ENCODE results near the gene FKBP4. TPM values are rescaled to one million over a fixed set of nuclear protein-coding genes. Genes with fewer than 3 reads are reported as not detected.
"Not testable (repeated sequence)": the region's sequence is repeated elsewhere in the genome, so short reads cannot be mapped to it uniquely, and the experiment has no call there.

FKBP4 gene
- total RNA-seq, 1 donor from 2014 or later, result 68.7 TPM

GRCh38 chr12:2768224-2768961 lies 26.4 kb upstream of the FKBP4 start:
- DNase-seq (ENCODE audit: low read depth), result no peak
- TF ChIP-seq CTCF (IDR thresholded peaks at IDR 0.05; ENCODE audit: insufficient read depth, low read depth, low read length) (no peak), EZH2 (IDR thresholded peaks at IDR 0.05; ENCODE audit: insufficient read depth, low read length) (no peak)
- Histone ChIP-seq H3K27ac (ENCODE audit: low read depth, low read length) (no peak overlapping the region), H3K9ac (ENCODE audit: low read length) (no peak overlapping the region), H3K4me2 (ENCODE audit: low read length) (no peak overlapping the region), H3K9me3 (ENCODE audit: insufficient read depth, low read depth, low read length) (no peaks in the 10 kb centered on the region), H3K36me3 (ENCODE audit: insufficient read depth, low read length) (no peaks in the 10 kb centered on the region), H3K79me2 (ENCODE audit: insufficient read depth, low read length) (no peaks in the 10 kb centered on the region), H3K4me1 (ENCODE audit: insufficient read depth, low read length) (no peaks in the 10 kb centered on the region), H3K4me3 (ENCODE audit: insufficient read depth, low read depth, low read length) (no peak overlapping the region), H4K20me1 (ENCODE audit: insufficient read depth, low read length) (no peaks in the 10 kb centered on the region), H2AFZ (ENCODE audit: low read depth, low read length) (no peak overlapping the region), H3K27me3 (ENCODE audit: insufficient read depth, low read length) (peaks cover 17% of the 10 kb centered on the region)
- FAIRE-seq, result no peak
- Mint-ChIP-seq H3K9me3 (ENCODE audit: unreplicated experiment) (peaks cover 7% of the 10 kb centered on the region), H3K27me3 (ENCODE audit: low read depth, unreplicated experiment) (peaks cover 43% of the 10 kb centered on the region), H3K36me3 (ENCODE audit: low read depth, unreplicated experiment) (peaks cover 5% of the 10 kb centered on the region), H3K4me1 (ENCODE audit: low read depth, unreplicated experiment) (no peaks in the 10 kb centered on the region), H3K4me3 (ENCODE audit: unreplicated experiment) (no peak overlapping the region), H3K27ac (ENCODE audit: unreplicated experiment) (no peak overlapping the region)

- Histone ChIP-seq H4K20me1 (ENCODE audit: insufficient read depth, low read length) (no peaks in the 10 kb centered on the region), H2AFZ (ENCODE audit: low read depth, low read length) (no peak overlapping the region), H3K27ac (ENCODE audit: low read depth, low read length) (no peak overlapping the region), H3K9ac (ENCODE audit: low read length) (no peak overlapping the region), H3K27me3 (ENCODE audit: insufficient read depth, low read length) (peaks cover 13% of the 10 kb centered on the region), H3K9me3 (ENCODE audit: insufficient read depth, low read depth, low read length) (no peaks in the 10 kb centered on the region), H3K4me1 (ENCODE audit: insufficient read depth, low read length) (no peaks in the 10 kb centered on the region), H3K4me3 (ENCODE audit: insufficient read depth, low read depth, low read length) (no peak overlapping the region), H3K36me3 (ENCODE audit: insufficient read depth, low read length) (no peaks in the 10 kb centered on the region), H3K79me2 (ENCODE audit: insufficient read depth, low read length) (no peaks in the 10 kb centered on the region), H3K4me2 (ENCODE audit: low read length) (no peak overlapping the region)
- no peak overlapping the region for H3K4me3 Mint-ChIP-seq (ENCODE audit: unreplicated experiment)
- H3K9me3 Mint-ChIP-seq (ENCODE audit: unreplicated experiment), result peaks cover 7% of the 10 kb centered on the region
- no peaks in the 10 kb centered on the region for H3K4me1 Mint-ChIP-seq (ENCODE audit: low read depth, unreplicated experiment)
- H3K27me3 Mint-ChIP-seq (ENCODE audit: low read depth, unreplicated experiment), result peaks cover 46% of the 10 kb centered on the region
- peaks cover 5% of the 10 kb centered on the region for H3K36me3 Mint-ChIP-seq (ENCODE audit: low read depth, unreplicated experiment)
- H3K27ac Mint-ChIP-seq (ENCODE audit: unreplicated experiment), result no peak overlapping the region
- no peak for FAIRE-seq
- no peak for TF ChIP-seq CTCF (IDR thresholded peaks at IDR 0.05; ENCODE audit: insufficient read depth, low read depth, low read length)
- no peak for TF ChIP-seq EZH2 (IDR thresholded peaks at IDR 0.05; ENCODE audit: insufficient read depth, low read length)
- DNase-seq (ENCODE audit: low read depth), result no peak
Observed at GRCh38 chr12:2769866-2770533, 24.8 kb upstream of the FKBP4 start.

GRCh38 chr12:2770544-2770943 lies 24.2 kb upstream of the FKBP4 start:
- H3K79me2 ChIP-seq (ENCODE audit: insufficient read depth, low read length); H3K4me3 ChIP-seq (ENCODE audit: insufficient read depth, low read depth, low read length); H3K36me3 ChIP-seq (ENCODE audit: insufficient read depth, low read length); DNase-seq (ENCODE audit: low read depth); H3K4me2 ChIP-seq (ENCODE audit: low read length); H3K4me1 ChIP-seq (ENCODE audit: insufficient read depth, low read length); H3K27ac Mint-ChIP-seq (ENCODE audit: unreplicated experiment); H4K20me1 ChIP-seq (ENCODE audit: insufficient read depth, low read length); H3K27ac ChIP-seq (ENCODE audit: low read depth, low read length); H3K27me3 ChIP-seq (ENCODE audit: insufficient read depth, low read length); H3K9me3 Mint-ChIP-seq (ENCODE audit: unreplicated experiment); H2AFZ ChIP-seq (ENCODE audit: low read depth, low read length); H3K36me3 Mint-ChIP-seq (ENCODE audit: low read depth, unreplicated experiment); H3K4me3 Mint-ChIP-seq (ENCODE audit: unreplicated experiment); H3K4me1 Mint-ChIP-seq (ENCODE audit: low read depth, unreplicated experiment); H3K9me3 ChIP-seq (ENCODE audit: insufficient read depth, low read depth, low read length); H3K9ac ChIP-seq (ENCODE audit: low read length); FAIRE-seq: not testable (repeated sequence)
- peaks cover 47% of the 10 kb centered on the region for H3K27me3 Mint-ChIP-seq (ENCODE audit: low read depth, unreplicated experiment)

Data from astrocyte (in vitro differentiated cells and primary cell).